Neural progenitor cell (in vitro differentiated cells): ENCODE measurements around the gene PROSER1. TPM values are rescaled to one million over a fixed set of nuclear protein-coding genes. Genes with fewer than 3 reads are reported as not detected.

ENCODE experiments used
- DNase-seq: peaks from one replicate; pipeline ENCODE4 v3.0.0-alpha.2; 2016; ENCODE audit warnings: low spot score
- H2AFZ ChIP-seq: fragments of 200-600 bp; sonication (generic); replicated peaks from 2 replicates; pipeline ENCODE4 v1.6.1; 2016; ENCODE audit warnings: antibody characterized with exemption
- H3F3A ChIP-seq: fragments of 200-600 bp; sonication (generic); 2 replicates; pipeline ENCODE4 v1.6.1; 2016; ENCODE audit warnings: antibody characterized with exemption, low read depth
- H3K27ac ChIP-seq: fragments of 200-600 bp; sonication (generic); 2 replicates; pipeline ENCODE4 v1.5.1; 2016; ENCODE audit warnings: mild to moderate bottlenecking
- H3K27me3 ChIP-seq: fragments of 200-600 bp; sonication (generic); 2 replicates; pipeline ENCODE4 v1.6.1; 2016; ENCODE audit warnings: mild to moderate bottlenecking, moderate library complexity
- H3K36me3 ChIP-seq: fragments of 200-600 bp; sonication (generic); 2 replicates; pipeline ENCODE4 v1.5.1; 2016
- H3K4me1 ChIP-seq: fragments of 200-600 bp; sonication (generic); 2 replicates; pipeline ENCODE4 v1.6.1; 2016; ENCODE audit warnings: mixed run types
- H3K4me2 ChIP-seq: fragments of 200-600 bp; sonication (generic); 2 replicates; pipeline ENCODE4 v1.6.1; 2016
- H3K4me3 ChIP-seq: fragments of 200-600 bp; sonication (generic); 2 replicates; pipeline ENCODE4 v1.5.1; 2016
- H3K79me2 ChIP-seq: fragments of 200-600 bp; sonication (generic); 2 replicates; pipeline ENCODE4 v1.6.1; 2016; ENCODE audit warnings: low read depth
- H3K9ac ChIP-seq: fragments of 200-600 bp; sonication (generic); 2 replicates; pipeline ENCODE4 v1.6.1; 2016
- H3K9me3 ChIP-seq: fragments of 200-600 bp; sonication (generic); 2 replicates; pipeline ENCODE4 v1.5.1; 2016; ENCODE audit warnings: low read depth
- H4K20me1 ChIP-seq: fragments of 200-600 bp; sonication (generic); 2 replicates; pipeline ENCODE4 v1.6.1; 2016; ENCODE audit warnings: low read depth
- H3K27ac Mint-ChIP-seq: 3 replicates; pipeline ENCODE4 v1.8.0; 2021; ENCODE audit warnings: mixed read lengths
- H3K27me3 Mint-ChIP-seq: 2 replicates; pipeline ENCODE4 v1.8.0; 2022; ENCODE audit warnings: low read depth, mild to moderate bottlenecking, inconsistent platforms, moderate library complexity, mixed read lengths; ENCODE audit not compliant: insufficient read depth
- H3K36me3 Mint-ChIP-seq: 3 replicates; pipeline ENCODE4 v1.8.0; 2021; ENCODE audit warnings: mixed read lengths
- H3K4me1 Mint-ChIP-seq: 3 replicates; pipeline ENCODE4 v1.8.0; 2021; ENCODE audit warnings: mixed read lengths
- H3K4me3 Mint-ChIP-seq: 3 replicates; pipeline ENCODE4 v1.8.0; 2021; ENCODE audit warnings: mild to moderate bottlenecking, moderate library complexity, mixed read lengths
- H3K9me3 Mint-ChIP-seq: 3 replicates; pipeline ENCODE4 v1.8.0; 2020; ENCODE audit warnings: mixed read lengths
- EZH2 ChIP-seq: fragments of 200-600 bp; sonication (generic); IDR thresholded peaks from 2 replicates; pipeline ENCODE4 v1.6.1; 2017; ENCODE audit warnings: antibody characterized with exemption, mild to moderate bottlenecking, moderate library complexity
- EZH2phosphoT487 ChIP-seq: fragments of 200-600 bp; sonication (generic); IDR thresholded peaks from 2 replicates; pipeline ENCODE4 v1.6.1; 2017; ENCODE audit warnings: antibody characterized with exemption
- total RNA-seq: library from RNA; depleted of rRNA; stranded (reverse); fragments of >200 nt; gene quantifications from 2 replicates; pipeline ENCODE4 v1.2.3, GENCODE V29; 2015; ENCODE audit warnings: low replicate concordance
- TF ChIP-seq, protein P1 (sequence below): fragments of 200-600 bp; sonication (generic); IDR thresholded peaks from 2 replicates; pipeline ENCODE4 v1.5.1; 2017; ENCODE audit warnings: antibody characterized with exemption, mild to moderate bottlenecking

Gene PROSER1
- total RNA-seq, 1 donor from 2014 or later = 72.0 TPM

DNA sequence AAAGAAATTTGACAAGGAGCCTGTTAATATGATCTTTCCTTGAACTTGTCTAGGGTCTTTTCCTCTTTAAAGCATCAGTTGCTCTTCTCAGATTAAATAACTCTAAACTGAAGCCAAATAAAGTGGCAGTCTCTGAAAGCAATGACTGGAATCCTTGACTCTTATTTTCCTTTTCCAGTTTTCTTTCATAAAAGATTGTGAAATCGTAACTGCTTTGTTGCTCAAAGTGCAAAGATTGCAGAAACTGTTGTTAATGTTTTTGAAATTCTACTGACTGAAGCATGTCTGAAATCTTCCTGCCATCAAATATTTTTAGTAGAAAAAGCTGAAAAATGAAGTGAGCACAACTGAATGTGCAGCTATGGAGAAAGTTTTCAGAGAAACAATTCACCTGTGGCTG lies 2.3 kb upstream of the PROSER1 start:
- H3K4me3 Mint-ChIP-seq = no peak overlapping the region
- H3K36me3 ChIP-seq = peaks cover 3% of the 10 kb centered on the region

DNA sequence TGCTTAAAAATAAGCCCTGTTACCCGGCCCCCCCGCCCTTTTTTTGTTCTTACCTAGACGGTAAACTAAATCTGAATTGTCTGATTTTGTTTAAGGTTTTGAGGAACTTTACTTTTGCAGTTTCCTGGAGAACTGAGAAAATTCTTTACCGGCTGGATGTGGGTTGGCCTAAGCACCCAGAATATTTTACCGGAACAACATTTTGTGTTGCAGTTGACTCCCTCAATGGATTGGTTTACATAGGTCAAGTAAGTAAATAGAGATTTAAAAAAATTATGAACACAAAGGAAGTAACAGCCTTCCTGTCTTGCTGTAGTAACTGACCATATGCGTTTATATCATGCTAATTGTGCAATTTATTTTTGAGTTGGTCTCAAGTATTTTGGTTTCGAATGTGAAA lies 1.2 kb upstream of the PROSER1 start:
- no peak overlapping the region for H3K27ac ChIP-seq
- no peaks in the 10 kb centered on the region for H3F3A ChIP-seq
- Mint-ChIP-seq H3K9me3 (no peaks in the 10 kb centered on the region), H3K4me3 (peak overlapping the region; percentile 93), H3K27me3 (peaks cover 5% of the 10 kb centered on the region), H3K36me3 (peaks cover 2% of the 10 kb centered on the region), H3K4me1 (peaks cover 37% of the 10 kb centered on the region), H3K27ac (no peak overlapping the region)
- peaks cover 3% of the 10 kb centered on the region for H3K36me3 ChIP-seq
- H3K9me3 ChIP-seq = no peaks in the 10 kb centered on the region
- DNase-seq = no peak
- TF ChIP-seq, protein P1, sequence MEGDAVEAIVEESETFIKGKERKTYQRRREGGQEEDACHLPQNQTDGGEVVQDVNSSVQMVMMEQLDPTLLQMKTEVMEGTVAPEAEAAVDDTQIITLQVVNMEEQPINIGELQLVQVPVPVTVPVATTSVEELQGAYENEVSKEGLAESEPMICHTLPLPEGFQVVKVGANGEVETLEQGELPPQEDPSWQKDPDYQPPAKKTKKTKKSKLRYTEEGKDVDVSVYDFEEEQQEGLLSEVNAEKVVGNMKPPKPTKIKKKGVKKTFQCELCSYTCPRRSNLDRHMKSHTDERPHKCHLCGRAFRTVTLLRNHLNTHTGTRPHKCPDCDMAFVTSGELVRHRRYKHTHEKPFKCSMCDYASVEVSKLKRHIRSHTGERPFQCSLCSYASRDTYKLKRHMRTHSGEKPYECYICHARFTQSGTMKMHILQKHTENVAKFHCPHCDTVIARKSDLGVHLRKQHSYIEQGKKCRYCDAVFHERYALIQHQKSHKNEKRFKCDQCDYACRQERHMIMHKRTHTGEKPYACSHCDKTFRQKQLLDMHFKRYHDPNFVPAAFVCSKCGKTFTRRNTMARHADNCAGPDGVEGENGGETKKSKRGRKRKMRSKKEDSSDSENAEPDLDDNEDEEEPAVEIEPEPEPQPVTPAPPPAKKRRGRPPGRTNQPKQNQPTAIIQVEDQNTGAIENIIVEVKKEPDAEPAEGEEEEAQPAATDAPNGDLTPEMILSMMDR = no peak
- TF ChIP-seq EZH2 (no peak), EZH2phosphoT487 (no peak)
- no peak overlapping the region for H3K9ac ChIP-seq
- peaks cover 61% of the 10 kb centered on the region for H3K79me2 ChIP-seq
- peaks cover 33% of the 10 kb centered on the region for H4K20me1 ChIP-seq
- peaks cover 30% of the 10 kb centered on the region for H3K4me1 ChIP-seq
- H3K27me3 ChIP-seq = no peaks in the 10 kb centered on the region
- peak overlapping the region; percentile 97 for H3K4me2 ChIP-seq
- H2AFZ ChIP-seq = no peak overlapping the region
- H3K4me3 ChIP-seq = peak overlapping the region; percentile 94

More for the DNA sequence above, 2.3 kb upstream of the PROSER1 start:
- H4K20me1 ChIP-seq = peaks cover 21% of the 10 kb centered on the region
- H3K27ac ChIP-seq = no peak overlapping the region
- H3K4me1 ChIP-seq = peaks cover 19% of the 10 kb centered on the region
- peak overlapping the region; percentile 31 for H3K4me2 ChIP-seq
- H3K27ac Mint-ChIP-seq = no peak overlapping the region
- peaks cover 49% of the 10 kb centered on the region for H3K79me2 ChIP-seq
- no peaks in the 10 kb centered on the region for H3K9me3 Mint-ChIP-seq
- TF ChIP-seq EZH2phosphoT487 (no peak), EZH2 (no peak)
- TF ChIP-seq, protein P1 = no peak
- no peak overlapping the region for H2AFZ ChIP-seq
- no peaks in the 10 kb centered on the region for H3K27me3 ChIP-seq
- H3K9me3 ChIP-seq = no peaks in the 10 kb centered on the region
- no peak overlapping the region for H3K9ac ChIP-seq
- no peaks in the 10 kb centered on the region for H3F3A ChIP-seq
- no peak overlapping the region for H3K4me3 ChIP-seq
- peaks cover 4% of the 10 kb centered on the region for H3K27me3 Mint-ChIP-seq
- H3K4me1 Mint-ChIP-seq = peaks cover 27% of the 10 kb centered on the region
- peaks cover 4% of the 10 kb centered on the region for H3K36me3 Mint-ChIP-seq
- DNase-seq = no peak

DNA sequence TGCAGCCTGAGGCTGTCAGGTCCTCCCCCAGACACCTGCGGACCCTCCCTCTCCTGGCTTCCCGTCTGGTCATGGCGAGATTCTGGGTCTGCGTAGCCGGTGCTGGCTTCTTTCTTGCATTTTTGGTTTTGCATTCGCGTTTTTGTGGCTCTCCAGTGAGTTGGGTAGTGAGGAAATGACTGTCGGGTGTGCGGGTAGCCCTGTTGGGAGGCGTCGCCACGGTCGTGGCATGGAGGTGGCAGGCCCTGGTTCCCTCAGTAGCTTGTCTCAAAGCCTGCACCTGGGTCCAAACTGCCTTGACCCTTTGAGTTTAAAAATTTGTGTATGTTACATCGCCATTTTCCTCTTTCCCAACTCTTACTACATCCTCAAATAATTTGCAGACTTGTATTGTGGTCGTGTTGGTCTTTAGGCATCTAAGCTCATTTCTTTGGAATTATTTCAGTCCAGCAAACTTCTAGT lies 711 bp upstream of the PROSER1 start:
- H2AFZ ChIP-seq = peak overlapping the region; percentile 94

More for the DNA sequence above, 711 bp upstream of the PROSER1 start:
- H3K27ac Mint-ChIP-seq = peak overlapping the region; percentile 100
- peaks cover 5% of the 10 kb centered on the region for H3K27me3 Mint-ChIP-seq
- Histone ChIP-seq H3K4me2 (peak overlapping the region; percentile 97), H3K79me2 (peaks cover 65% of the 10 kb centered on the region), H3K27ac (no peak overlapping the region), H3K27me3 (no peaks in the 10 kb centered on the region), H3F3A (no peaks in the 10 kb centered on the region), H3K36me3 (peaks cover 3% of the 10 kb centered on the region), H3K4me1 (peaks cover 30% of the 10 kb centered on the region), H3K9me3 (no peaks in the 10 kb centered on the region), H3K4me3 (peak overlapping the region; percentile 94), H4K20me1 (peaks cover 37% of the 10 kb centered on the region), H3K9ac (no peak overlapping the region)
- TF ChIP-seq, protein P1 = no peak
- no peak for TF ChIP-seq EZH2phosphoT487
- TF ChIP-seq EZH2 = no peak
- DNase-seq = no peak
- no peaks in the 10 kb centered on the region for H3K36me3 Mint-ChIP-seq
- peaks cover 42% of the 10 kb centered on the region for H3K4me1 Mint-ChIP-seq
- no peaks in the 10 kb centered on the region for H3K9me3 Mint-ChIP-seq
- peak overlapping the region; percentile 93 for H3K4me3 Mint-ChIP-seq
